GM10266 (cell line): ENCODE measurements around the gene TULP4.

Experiments used
- DNase-seq: peaks from one replicate; pipeline ENCODE4 v3.0.0; 2012; ENCODE audit errors: extremely low spot score
- CTCF ChIP-seq: IDR thresholded peaks from 2 replicates; pipeline ENCODE4 v1.5.1; 2012; ENCODE audit warnings: mild to moderate bottlenecking, low read depth; ENCODE audit not compliant: control insufficient read depth, insufficient read depth; ENCODE audit errors: missing control alignments

The TULP4 gene

DNA sequence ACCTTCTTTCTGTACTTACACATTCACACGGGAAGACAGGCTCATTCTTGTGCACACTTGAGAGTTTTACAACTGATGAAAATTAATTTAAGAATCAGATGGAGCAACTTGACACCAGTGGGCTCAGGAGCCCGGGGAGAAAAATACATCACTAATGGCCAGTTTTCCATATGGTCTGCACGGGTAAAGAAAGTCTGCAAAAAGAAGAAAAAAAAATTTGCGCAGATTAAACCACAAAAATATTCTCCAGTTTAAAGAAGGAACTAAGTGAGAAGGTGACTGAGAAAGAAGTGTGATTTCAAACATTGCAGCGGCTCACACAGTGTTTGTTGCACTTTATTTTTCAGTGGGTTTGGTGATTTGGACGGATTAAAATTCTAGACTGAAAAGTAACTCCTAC is at the start of gene TULP4:
TSS of gene TULP4 (plus strand) at position 301 of the 400 bp plus-strand sequence. CDS start 1,552 bp downstream, outside the sequence.
- TF ChIP-seq CTCF, result no peak
- no peak for DNase-seq

GRCh38 chr6:158262755-158263154 is 49.5 kb upstream of the TULP4 start:
- no peak for DNase-seq
- TF ChIP-seq CTCF, result no peak

DNA sequence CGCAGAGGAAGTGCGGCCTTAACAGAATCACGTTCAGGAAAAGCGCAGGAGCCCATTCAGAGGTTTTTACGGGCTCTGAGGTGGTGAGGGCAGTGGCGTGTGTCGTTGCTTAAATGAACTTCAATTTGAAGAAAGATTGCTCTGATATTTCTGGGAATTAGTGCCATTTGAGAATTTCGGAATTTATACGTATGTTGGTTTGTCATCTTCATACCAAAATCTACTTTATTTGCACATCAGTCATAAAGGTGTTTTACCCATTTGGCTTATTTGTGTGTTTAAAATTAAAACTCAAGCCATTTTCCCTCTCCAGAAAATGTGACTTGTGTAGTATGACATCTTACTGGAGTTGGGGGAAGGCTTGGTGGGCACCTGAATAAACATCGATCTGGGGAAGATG is 48.1 kb upstream of the TULP4 start:
- DNase-seq, result no peak
- TF ChIP-seq CTCF, result no peak

- no peak for TF ChIP-seq CTCF
- DNase-seq, result no peak
Observed at GRCh38 chr6:158266131-158266530, 46.1 kb upstream of the TULP4 start.

GRCh38 chr6:158268361-158269147 is 43.7 kb upstream of the TULP4 start:
- no peak for DNase-seq
- no peak for TF ChIP-seq CTCF

DNA sequence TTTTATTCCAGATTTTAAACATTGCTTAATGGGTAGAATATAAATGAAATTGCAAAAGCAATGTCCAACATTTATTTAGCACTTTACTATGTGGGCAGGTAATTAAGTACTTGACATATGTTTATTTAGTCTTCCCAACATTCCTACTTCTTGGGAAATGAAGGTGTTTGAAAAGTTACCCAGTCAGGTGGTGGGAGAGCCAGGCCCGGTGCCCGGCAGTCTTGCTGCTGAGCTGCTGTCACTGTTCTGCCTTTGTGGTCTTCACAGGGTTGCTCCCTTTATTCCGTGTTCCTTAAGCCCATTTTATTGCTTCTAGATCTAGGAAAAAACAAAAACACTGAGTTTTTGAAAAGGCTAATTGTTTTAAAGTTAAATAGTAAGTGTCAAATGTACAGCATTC is 42.6 kb upstream of the TULP4 start:
- no peak for DNase-seq
- TF ChIP-seq CTCF, result no peak

DNA sequence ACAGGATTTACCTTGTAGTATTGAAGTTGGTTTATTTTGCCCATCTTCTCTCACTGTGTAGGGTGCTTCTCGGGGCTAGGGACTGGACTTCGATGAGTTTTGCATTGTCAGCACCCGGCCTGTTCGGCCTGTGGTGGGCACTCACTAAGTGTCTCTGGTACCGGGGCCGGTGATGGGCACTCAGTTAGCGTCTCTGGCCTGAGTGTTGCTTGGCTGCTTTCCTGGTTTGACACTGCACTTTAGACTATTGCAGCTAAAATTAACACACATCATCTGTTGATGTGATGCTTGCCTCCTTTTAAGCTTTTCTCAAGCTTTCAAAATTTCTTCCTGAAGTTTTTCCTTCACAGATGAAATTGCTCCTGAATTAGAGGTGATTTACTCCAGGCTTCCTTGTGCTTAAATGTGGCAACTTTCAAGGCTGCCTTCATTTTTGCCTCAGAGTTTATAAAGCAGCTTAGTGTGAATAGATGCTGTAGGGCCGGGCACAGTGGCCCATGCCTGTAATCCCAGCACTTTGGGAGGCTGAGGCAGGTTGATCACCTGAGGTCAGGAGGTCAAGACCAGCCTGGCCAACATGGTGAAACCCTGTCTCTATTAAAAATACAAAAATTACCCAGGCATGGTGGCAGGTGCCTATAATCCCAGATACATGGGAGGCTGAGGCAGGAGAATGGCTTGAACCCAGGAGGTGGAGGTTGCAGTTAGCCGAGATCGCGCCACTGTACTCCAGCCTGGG is 41.7 kb upstream of the TULP4 start:
- TF ChIP-seq CTCF, result no peak
- no peak for DNase-seq
